Body of pancreas (tissue), 4 donors: ENCODE results near the gene FKBP11. TPM values are rescaled to one million over a fixed set of nuclear protein-coding genes. Genes with fewer than 3 reads are reported as not detected.

Experiments
- ATAC-seq: fragments of 150-250 bp; one replicate; pipeline ENCODE4 v1.9.1; 2016
- DNase-seq, 4 donors: peaks; one replicate each; pipeline ENCODE4 v3.0.0-alpha.2; 2019
- H3K27ac ChIP-seq, 4 donors: fragments of 200-600 bp; sonication (generic); 1 replicate in 3 of 4; 2 replicates in 1 of 4; pipeline versions ENCODE4 v1.5.1 to v1.6.1; 2016 to 2019; ENCODE audit warnings: mild to moderate bottlenecking in 1 of 4, mixed read lengths in 1 of 4, moderate library complexity in 1 of 4
- H3K27me3 ChIP-seq, 2 donors: fragments of 200-600 bp; sonication (generic); one replicate each; pipeline ENCODE4 v1.6.0; 2016; ENCODE audit warnings: mild to moderate bottlenecking in 1 of 2
- H3K36me3 ChIP-seq, 2 donors: fragments of 200-600 bp; sonication (generic); replicated peaks in 1 of 2; 2 replicates each; pipeline ENCODE4 v1.5.1; 2016; ENCODE audit warnings: low read depth in 2 of 2; ENCODE audit not compliant: insufficient read depth in 1 of 2
- H3K4me1 ChIP-seq: fragments of 200-600 bp; sonication (generic); one replicate; pipeline ENCODE4 v1.6.0; 2016
- H3K4me3 ChIP-seq, 2 donors: fragments of 200-600 bp; sonication (generic); 1 replicate in 1 of 2; 2 replicates in 1 of 2; pipeline ENCODE4 v1.5.1; 2016 to 2019
- H3K9me3 ChIP-seq, 3 donors: fragments of 200-600 bp; sonication (generic); 1 replicate in 2 of 3; 2 replicates in 1 of 3; pipeline ENCODE4 v1.5.1; 2016
- POLR2A ChIP-seq, 3 donors: fragments of 450-650 bp; IDR thresholded peaks; one replicate each; pipeline ENCODE4 v1.6.1; 2016; ENCODE audit warnings: antibody characterized with exemption in 3 of 3, mild to moderate bottlenecking in 2 of 3
- WGBS, 2 donors: methylation state at CpG; one replicate each; pipeline ENCODE4 v1.1.5; 2017; 5-methylcytosine and 5-hydroxymethylcytosine counted together
- intact Hi-C: fragments of 100-400 bp; cut with DNase I; formaldehyde crosslinking; loops from one replicate; pipeline ENCODE4 v1.15.1; 2023
- total RNA-seq, 2 donors: library from RNA; depleted of rRNA; stranded (reverse); fragments of >200 nt; gene quantifications; one replicate each; pipeline ENCODE4 v1.1.0, GENCODE V29; 2016
- TF ChIP-seq, protein P1 (sequence below), 7 experiments: fragments of 450-650 bp in 4 of 7; fragments of 200-600 bp in 3 of 7; sonication (generic) in 3 of 7; IDR thresholded peaks; one replicate each; pipeline ENCODE4 v1.5.1; 2016 to 2019; ENCODE audit warnings: antibody characterized with exemption in 7 of 7

Gene FKBP11
- total RNA-seq, 2 donors from 2014 or later: 31.1 to 98.6 TPM

DNA sequence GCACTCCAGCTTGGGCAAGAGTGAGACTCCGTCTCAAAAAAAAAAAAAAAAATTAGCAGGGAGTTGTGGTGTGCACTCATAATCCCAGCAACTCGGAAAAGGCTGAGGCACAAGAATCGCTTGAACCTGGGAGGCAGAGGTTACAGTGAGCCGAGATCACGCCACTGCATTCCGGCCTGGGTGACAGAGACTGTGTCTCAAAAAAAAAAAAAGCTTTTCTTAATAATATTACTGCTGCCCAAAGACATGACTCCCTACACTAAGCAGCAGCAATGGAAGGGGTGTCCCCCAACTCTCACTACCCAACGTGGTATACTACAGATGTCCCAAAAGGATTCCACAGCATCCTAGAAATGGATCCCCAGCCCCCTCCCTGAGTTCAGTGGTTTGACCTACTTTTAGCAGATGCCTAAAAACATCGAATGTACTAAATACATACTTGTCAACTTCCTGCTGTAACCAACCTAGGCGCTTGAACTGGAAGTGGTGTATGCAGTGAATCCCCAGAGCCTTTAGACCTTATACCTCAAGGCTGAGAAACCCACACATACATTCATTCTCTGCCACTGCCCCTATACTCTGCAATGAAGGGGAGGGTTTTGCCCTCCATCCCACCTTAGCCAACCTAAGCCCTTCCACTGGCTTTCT is 8.5 kb upstream of the FKBP11 start:
- ATAC-seq (no peak), DNase-seq (no peak)
- no peak for TF ChIP-seq POLR2A (IDR thresholded peaks at IDR 0.05)
- TF ChIP-seq, protein P1, sequence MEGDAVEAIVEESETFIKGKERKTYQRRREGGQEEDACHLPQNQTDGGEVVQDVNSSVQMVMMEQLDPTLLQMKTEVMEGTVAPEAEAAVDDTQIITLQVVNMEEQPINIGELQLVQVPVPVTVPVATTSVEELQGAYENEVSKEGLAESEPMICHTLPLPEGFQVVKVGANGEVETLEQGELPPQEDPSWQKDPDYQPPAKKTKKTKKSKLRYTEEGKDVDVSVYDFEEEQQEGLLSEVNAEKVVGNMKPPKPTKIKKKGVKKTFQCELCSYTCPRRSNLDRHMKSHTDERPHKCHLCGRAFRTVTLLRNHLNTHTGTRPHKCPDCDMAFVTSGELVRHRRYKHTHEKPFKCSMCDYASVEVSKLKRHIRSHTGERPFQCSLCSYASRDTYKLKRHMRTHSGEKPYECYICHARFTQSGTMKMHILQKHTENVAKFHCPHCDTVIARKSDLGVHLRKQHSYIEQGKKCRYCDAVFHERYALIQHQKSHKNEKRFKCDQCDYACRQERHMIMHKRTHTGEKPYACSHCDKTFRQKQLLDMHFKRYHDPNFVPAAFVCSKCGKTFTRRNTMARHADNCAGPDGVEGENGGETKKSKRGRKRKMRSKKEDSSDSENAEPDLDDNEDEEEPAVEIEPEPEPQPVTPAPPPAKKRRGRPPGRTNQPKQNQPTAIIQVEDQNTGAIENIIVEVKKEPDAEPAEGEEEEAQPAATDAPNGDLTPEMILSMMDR (IDR thresholded peaks at IDR 0.05): no peak
- intact Hi-C loops: loop anchor here (10.0 kb wide), 1 partner anchor 79 kb away; the partner anchor contains the start of gene DDX23
- Histone ChIP-seq H3K4me3 (no peak overlapping the region), H3K9me3 (no peaks in the 10 kb centered on the region), H3K27me3 (no peaks in the 10 kb centered on the region), H3K27ac (no peak overlapping the region), H3K4me1 (no peaks in the 10 kb centered on the region), H3K36me3 (peaks cover 0 to 7% of the 10 kb centered on the region in 2 donors)
- WGBS, 2 donors: 80 to 91% methylated on average over 9 of the region's 9 CpGs

DNA sequence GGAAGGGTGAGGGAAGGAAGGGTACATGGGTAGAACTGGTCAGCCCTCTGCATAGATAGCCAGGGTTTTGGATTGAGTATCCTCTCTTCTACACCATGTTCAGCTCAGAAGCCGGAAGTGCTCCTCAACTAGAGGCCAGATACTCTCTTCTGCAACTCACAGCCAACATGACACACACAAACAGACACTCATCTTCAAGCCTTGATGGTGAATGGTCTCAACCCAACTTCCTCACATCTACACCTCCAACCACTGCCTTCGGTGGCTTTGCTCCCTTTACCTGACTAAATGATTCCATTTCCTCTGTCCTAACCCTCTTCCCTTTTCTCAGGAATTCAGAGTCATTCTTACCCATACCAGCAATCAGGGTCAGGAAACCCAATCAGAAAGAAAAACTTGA is 7.6 kb upstream of the FKBP11 start:
- WGBS, 2 donors: 46 to 90% methylated on average over 2 of the region's 2 CpGs
- ATAC-seq: no peak
- H3K27me3 ChIP-seq: no peaks in the 10 kb centered on the region
- no peak overlapping the region for H3K4me3 ChIP-seq
- H3K4me1 ChIP-seq: no peaks in the 10 kb centered on the region
- no peak overlapping the region for H3K27ac ChIP-seq
- no peak for DNase-seq
- no peak for TF ChIP-seq POLR2A (IDR thresholded peaks at IDR 0.05)
- TF ChIP-seq, protein P1 (IDR thresholded peaks at IDR 0.05): no peak
- H3K36me3 ChIP-seq: peaks cover 0 to 7% of the 10 kb centered on the region in 2 donors
- no peaks in the 10 kb centered on the region for H3K9me3 ChIP-seq
- intact Hi-C loops: loop anchor here (10.0 kb wide), 1 partner anchor 78 kb away; the partner anchor contains the start of gene DDX23

DNA sequence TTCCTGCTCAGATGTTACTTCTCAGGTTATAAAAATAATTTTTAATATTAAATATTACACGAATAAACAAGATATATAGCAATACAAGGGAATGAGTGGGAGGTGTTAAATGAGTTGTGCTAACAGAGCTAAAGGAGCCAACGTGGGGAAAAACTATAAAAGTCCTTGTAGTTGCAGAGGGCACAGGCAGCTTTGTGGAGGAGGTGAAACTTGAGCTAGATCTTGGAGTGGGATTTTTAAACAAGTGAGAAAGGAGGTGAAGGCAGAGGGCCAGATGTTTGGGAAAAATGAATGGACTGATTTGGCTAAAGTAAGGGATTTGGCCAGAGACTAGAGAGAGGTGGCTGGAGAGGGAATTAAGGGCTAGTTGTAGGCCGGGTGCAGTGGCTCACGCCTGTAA is 5.2 kb upstream of the FKBP11 start:
- TF ChIP-seq, protein P1 (IDR thresholded peaks at IDR 0.05): no peak
- TF ChIP-seq POLR2A (IDR thresholded peaks at IDR 0.05): no peak
- intact Hi-C loops: loop anchor here (10.0 kb wide), 1 partner anchor 76 kb away; the partner anchor contains the start of gene DDX23
- Histone ChIP-seq H3K27me3 (no peaks in the 10 kb centered on the region), H3K36me3 (peaks cover 0 to 7% of the 10 kb centered on the region in 2 donors), H3K9me3 (no peaks in the 10 kb centered on the region), H3K4me1 (peaks cover 4% of the 10 kb centered on the region), H3K27ac (no peak overlapping the region), H3K4me3 (no peak overlapping the region)
- no peak for DNase-seq
- WGBS, 2 donors: 80 to 81% methylated on average over 4 of the region's 4 CpGs
- no peak for ATAC-seq

DNA sequence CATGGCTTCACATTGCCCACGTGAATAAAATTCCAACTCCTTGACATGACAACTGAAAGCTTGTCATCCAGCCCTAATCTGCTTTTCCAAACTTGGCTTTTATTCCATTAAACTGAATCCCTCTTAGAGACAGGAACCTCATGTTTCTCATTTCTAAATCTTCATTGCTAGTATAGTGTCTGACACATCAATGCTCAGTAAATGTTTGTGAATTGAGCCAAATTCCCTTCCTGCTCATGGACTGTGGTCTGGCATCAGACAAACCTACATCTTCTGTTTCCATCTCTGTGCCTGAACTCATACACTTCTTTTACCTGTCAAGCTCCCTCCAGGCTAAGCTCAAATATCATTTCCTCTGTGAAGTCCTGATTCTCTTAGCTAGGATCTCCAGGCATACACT is 4.3 kb upstream of the FKBP11 start:
- ATAC-seq (no peak), DNase-seq (no peak)
- no peak overlapping the region for H3K27ac ChIP-seq
- TF ChIP-seq POLR2A (IDR thresholded peaks at IDR 0.05): no peak
- no peaks in the 10 kb centered on the region for H3K9me3 ChIP-seq
- H3K4me3 ChIP-seq: no peak overlapping the region
- H3K36me3 ChIP-seq: peaks cover 0 to 7% of the 10 kb centered on the region in 2 donors
- peaks cover 6% of the 10 kb centered on the region for H3K4me1 ChIP-seq
- no peaks in the 10 kb centered on the region for H3K27me3 ChIP-seq
- intact Hi-C loops: no loop called here
- 92 to 94% methylated on average over 1 of the region's 1 CpG for WGBS, 2 donors

DNA sequence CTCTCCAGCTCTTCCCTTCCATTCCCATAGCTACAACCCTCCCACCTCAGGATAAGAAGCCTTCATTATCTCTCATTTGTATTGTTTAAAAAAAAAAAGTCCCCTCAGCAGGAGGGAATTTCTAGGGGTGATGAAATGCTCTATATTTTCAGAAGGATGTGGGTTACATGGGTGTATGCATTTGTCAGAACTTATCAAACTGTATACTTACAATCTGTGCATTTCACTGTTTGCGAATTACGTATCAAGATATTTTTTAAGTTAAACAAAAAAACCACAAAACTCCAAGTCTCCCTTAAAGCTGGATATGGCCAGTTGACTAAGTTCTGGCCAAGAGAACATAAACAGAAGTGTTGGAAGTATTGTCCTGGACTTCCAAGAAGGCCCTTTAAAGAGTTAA is 2.0 kb upstream of the FKBP11 start:
- Histone ChIP-seq H3K4me1 (peaks cover 27% of the 10 kb centered on the region), H3K4me3 (no peak overlapping the region), H3K27ac (no peak overlapping the region), H3K9me3 (no peaks in the 10 kb centered on the region), H3K36me3 (peaks cover 0 to 1% of the 10 kb centered on the region in 2 donors), H3K27me3 (no peaks in the 10 kb centered on the region)
- ATAC-seq: no peak
- TF ChIP-seq, protein P1 (IDR thresholded peaks at IDR 0.05): no peak
- no peak for TF ChIP-seq POLR2A (IDR thresholded peaks at IDR 0.05)
- intact Hi-C loops: no loop called here
- 82 to 92% methylated on average over 2 of the region's 2 CpGs for WGBS, 2 donors
- DNase-seq: no peak
